ENCODE results near the gene BFSP2. TPM values are rescaled to one million over a fixed set of nuclear protein-coding genes. Genes with fewer than 3 reads are reported as not detected.
A peak's percentile ranks its signal among the peaks of the same experiment; 100 is the strongest.

BFSP2 gene
- total RNA-seq, 1 donor from 2014 or later, result not detected

GRCh38 chr3:133453383-133453782 lies 53.5 kb downstream of the BFSP2 start:
- Mint-ChIP-seq H3K27me3 (ENCODE audit: unreplicated experiment) (no peaks in the 10 kb centered on the region), H3K27ac (ENCODE audit: unreplicated experiment) (no peak overlapping the region), H3K4me1 (ENCODE audit: unreplicated experiment) (no peaks in the 10 kb centered on the region), H3K9me3 (ENCODE audit: unreplicated experiment) (no peaks in the 10 kb centered on the region), H3K4me3 (ENCODE audit: unreplicated experiment) (no peak overlapping the region), H3K36me3 (ENCODE audit: low read depth, unreplicated experiment) (no peaks in the 10 kb centered on the region)
- no peak for TF ChIP-seq CTCF (IDR thresholded peaks at IDR 0.05; ENCODE audit: unreplicated experiment)
- DNase-seq (ENCODE audit: low spot score), result no peak

- no peaks in the 10 kb centered on the region for H3K27me3 Mint-ChIP-seq (ENCODE audit: unreplicated experiment)
- no peaks in the 10 kb centered on the region for H3K36me3 Mint-ChIP-seq (ENCODE audit: low read depth, unreplicated experiment)
- no peak for DNase-seq (ENCODE audit: low spot score)
- H3K9me3 Mint-ChIP-seq (ENCODE audit: unreplicated experiment), result no peaks in the 10 kb centered on the region
- TF ChIP-seq CTCF (IDR thresholded peaks at IDR 0.05; ENCODE audit: unreplicated experiment), result no peak
- H3K4me1 Mint-ChIP-seq (ENCODE audit: unreplicated experiment), result no peaks in the 10 kb centered on the region
- no peak overlapping the region for H3K27ac Mint-ChIP-seq (ENCODE audit: unreplicated experiment)
- H3K4me3 Mint-ChIP-seq (ENCODE audit: unreplicated experiment), result no peak overlapping the region
Observed at GRCh38 chr3:133455281-133455680, 55.4 kb downstream of the BFSP2 start.

GRCh38 chr3:133455960-133456359 lies 56.1 kb downstream of the BFSP2 start:
- H3K4me1 Mint-ChIP-seq (ENCODE audit: unreplicated experiment), result no peaks in the 10 kb centered on the region
- no peaks in the 10 kb centered on the region for H3K36me3 Mint-ChIP-seq (ENCODE audit: low read depth, unreplicated experiment)
- H3K9me3 Mint-ChIP-seq (ENCODE audit: unreplicated experiment), result no peaks in the 10 kb centered on the region
- H3K4me3 Mint-ChIP-seq (ENCODE audit: unreplicated experiment), result no peak overlapping the region
- H3K27ac Mint-ChIP-seq (ENCODE audit: unreplicated experiment), result no peak overlapping the region
- no peaks in the 10 kb centered on the region for H3K27me3 Mint-ChIP-seq (ENCODE audit: unreplicated experiment)
- no peak for TF ChIP-seq CTCF (IDR thresholded peaks at IDR 0.05; ENCODE audit: unreplicated experiment)
- no peak for DNase-seq (ENCODE audit: low spot score)

- H3K27ac Mint-ChIP-seq (ENCODE audit: unreplicated experiment), result no peak overlapping the region
- H3K27me3 Mint-ChIP-seq (ENCODE audit: unreplicated experiment), result no peaks in the 10 kb centered on the region
- no peak for TF ChIP-seq CTCF (IDR thresholded peaks at IDR 0.05; ENCODE audit: unreplicated experiment)
- no peaks in the 10 kb centered on the region for H3K4me1 Mint-ChIP-seq (ENCODE audit: unreplicated experiment)
- no peak overlapping the region for H3K4me3 Mint-ChIP-seq (ENCODE audit: unreplicated experiment)
- H3K36me3 Mint-ChIP-seq (ENCODE audit: low read depth, unreplicated experiment), result no peaks in the 10 kb centered on the region
- no peak for DNase-seq (ENCODE audit: low spot score)
- no peaks in the 10 kb centered on the region for H3K9me3 Mint-ChIP-seq (ENCODE audit: unreplicated experiment)
Observed at GRCh38 chr3:133457025-133457424, 57.2 kb downstream of the BFSP2 start.

GRCh38 chr3:133457465-133458067 lies 57.7 kb downstream of the BFSP2 start:
- DNase-seq (ENCODE audit: low spot score), result no peak
- H3K36me3 Mint-ChIP-seq (ENCODE audit: low read depth, unreplicated experiment), result no peaks in the 10 kb centered on the region
- H3K27me3 Mint-ChIP-seq (ENCODE audit: unreplicated experiment), result no peaks in the 10 kb centered on the region
- H3K4me1 Mint-ChIP-seq (ENCODE audit: unreplicated experiment), result peaks cover under 1% of the 10 kb centered on the region
- H3K4me3 Mint-ChIP-seq (ENCODE audit: unreplicated experiment), result no peak overlapping the region
- no peak overlapping the region for H3K27ac Mint-ChIP-seq (ENCODE audit: unreplicated experiment)
- TF ChIP-seq CTCF (IDR thresholded peaks at IDR 0.05; ENCODE audit: unreplicated experiment), result peak; percentile 68
- no peaks in the 10 kb centered on the region for H3K9me3 Mint-ChIP-seq (ENCODE audit: unreplicated experiment)
